GM23248 (cell line): ENCODE results near the gene B3GNT4.

Experiments
- EZH2 ChIP-seq: fragments of 200-600 bp; sonication (generic); IDR thresholded peaks from 2 replicates; pipeline ENCODE4 v1.6.1; 2018; ENCODE audit warnings: antibody characterized with exemption, mild to moderate bottlenecking; ENCODE audit not compliant: insufficient read depth, poor library complexity, severe bottlenecking
- EZH2phosphoT487 ChIP-seq: fragments of 200-600 bp; sonication (generic); IDR thresholded peaks from 2 replicates; pipeline ENCODE4 v1.6.1; 2018; ENCODE audit warnings: antibody characterized with exemption, moderate library complexity, mild to moderate bottlenecking, low read depth; ENCODE audit not compliant: insufficient read depth

DNA sequence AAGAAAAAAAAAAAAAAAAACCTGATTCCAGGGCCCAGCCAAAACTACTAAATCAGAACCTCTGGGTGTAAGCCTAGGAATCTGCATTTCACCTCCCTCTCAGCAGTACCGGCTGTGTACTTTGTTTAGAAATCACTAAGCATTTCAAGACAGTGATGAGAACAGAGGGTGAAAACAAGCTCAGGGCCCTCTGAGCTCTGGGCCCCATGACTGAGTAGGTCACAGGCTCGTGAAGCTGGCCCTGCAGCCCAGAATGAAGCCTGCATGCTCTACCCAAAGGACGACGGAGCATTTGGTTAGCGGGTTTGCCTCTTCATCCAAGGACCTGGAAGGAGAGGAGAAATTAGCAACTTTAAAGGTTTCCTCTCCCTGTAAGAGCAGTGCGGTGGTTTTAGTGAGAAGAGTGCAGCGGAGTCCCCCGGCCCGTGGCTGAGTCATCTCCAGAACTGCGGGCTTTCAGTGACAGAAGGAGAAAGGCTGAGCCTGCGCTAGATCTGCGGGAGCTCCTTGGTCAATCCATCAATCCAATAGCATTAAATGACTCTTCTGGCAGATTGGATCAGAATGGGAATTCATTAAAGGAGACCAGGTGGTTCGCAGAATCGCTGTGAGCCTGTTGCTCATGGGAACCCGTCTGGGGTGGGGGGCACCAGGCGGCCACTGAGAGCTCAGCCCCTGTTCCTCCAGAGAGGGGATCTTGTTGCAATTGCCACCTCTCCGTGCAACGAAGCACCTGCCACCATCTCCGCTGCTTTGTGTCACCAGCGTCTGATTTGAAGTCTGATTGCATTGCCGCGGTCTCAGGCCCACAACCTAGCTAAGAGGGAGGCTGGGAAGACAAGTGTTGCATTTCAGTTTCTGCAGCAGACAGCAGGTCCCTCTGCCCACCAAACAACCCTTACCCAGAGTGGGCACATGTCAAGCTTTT is 36.8 kb upstream of the B3GNT4 start:
- TF ChIP-seq EZH2 (no peak), EZH2phosphoT487 (no peak)
